GM23248 (cell line): ENCODE data around the gene MCRS1. TPM values are rescaled to one million over a fixed set of nuclear protein-coding genes. Genes with fewer than 3 reads are reported as not detected.

Experiments used
- DNase-seq: peaks from one replicate; pipeline ENCODE4 v3.0.0-alpha.2; 2015
- H2AFZ ChIP-seq: fragments of 200-600 bp; sonication (generic); 2 replicates; pipeline ENCODE4 v1.6.1; 2016; ENCODE audit warnings: antibody characterized with exemption
- H3F3A ChIP-seq: fragments of 200-600 bp; sonication (generic); 2 replicates; pipeline ENCODE4 v1.6.1; 2016; ENCODE audit warnings: mild to moderate bottlenecking, antibody characterized with exemption, mixed run types; ENCODE audit not compliant: insufficient read depth
- H3K27ac ChIP-seq: fragments of 200-600 bp; sonication (generic); 2 replicates; pipeline ENCODE4 v1.5.1; 2016; ENCODE audit warnings: mild to moderate bottlenecking
- H3K27me3 ChIP-seq: fragments of 200-600 bp; sonication (generic); replicated peaks from 2 replicates; pipeline ENCODE4 v1.6.1; 2016; ENCODE audit warnings: mild to moderate bottlenecking; ENCODE audit not compliant: insufficient read depth
- H3K36me3 ChIP-seq: fragments of 200-600 bp; sonication (generic); 2 replicates; pipeline ENCODE4 v1.6.1; 2016; ENCODE audit warnings: low read depth, mild to moderate bottlenecking
- H3K4me1 ChIP-seq: fragments of 200-600 bp; sonication (generic); 2 replicates; pipeline ENCODE4 v1.6.1; 2016; ENCODE audit warnings: mild to moderate bottlenecking; ENCODE audit not compliant: insufficient read depth
- H3K4me2 ChIP-seq: fragments of 200-600 bp; sonication (generic); one replicate; pipeline ENCODE4 v1.6.1; 2016; ENCODE audit warnings: mild to moderate bottlenecking; ENCODE audit not compliant: unreplicated experiment
- H3K4me3 ChIP-seq: fragments of 200-600 bp; sonication (generic); 2 replicates; pipeline ENCODE4 v1.5.1; 2016; ENCODE audit warnings: mild to moderate bottlenecking
- H3K79me2 ChIP-seq: fragments of 200-600 bp; sonication (generic); 2 replicates; pipeline ENCODE4 v1.6.1; 2016; ENCODE audit warnings: mild to moderate bottlenecking; ENCODE audit not compliant: insufficient read depth
- H3K9ac ChIP-seq: fragments of 200-600 bp; sonication (generic); 2 replicates; pipeline ENCODE4 v1.6.1; 2016; ENCODE audit warnings: mild to moderate bottlenecking
- H3K9me2 ChIP-seq: fragments of 200-600 bp; sonication (generic); 2 replicates; pipeline ENCODE4 v1.6.1; 2016; ENCODE audit warnings: mixed run types, mild to moderate bottlenecking, moderate library complexity; ENCODE audit not compliant: insufficient read depth
- H3K9me3 ChIP-seq: fragments of 200-600 bp; sonication (generic); one replicate; pipeline ENCODE4 v1.6.1; 2017; ENCODE audit warnings: low read depth
- H4K20me1 ChIP-seq: fragments of 200-600 bp; sonication (generic); 2 replicates; pipeline ENCODE4 v1.6.0; 2016; ENCODE audit not compliant: insufficient read depth
- EZH2 ChIP-seq: fragments of 200-600 bp; sonication (generic); IDR thresholded peaks from 2 replicates; pipeline ENCODE4 v1.6.1; 2018; ENCODE audit warnings: antibody characterized with exemption, mild to moderate bottlenecking; ENCODE audit not compliant: insufficient read depth, poor library complexity, severe bottlenecking
- EZH2phosphoT487 ChIP-seq: fragments of 200-600 bp; sonication (generic); IDR thresholded peaks from 2 replicates; pipeline ENCODE4 v1.6.1; 2018; ENCODE audit warnings: antibody characterized with exemption, moderate library complexity, mild to moderate bottlenecking, low read depth; ENCODE audit not compliant: insufficient read depth
- whole genome bisulfite sequencing, 2 experiments: methylation state at CpG; one replicate each; pipeline ENCODE4 v1.1.6; 2015 to 2017; ENCODE audit warnings: low lambda C conversion rate in 2 of 2, low coverage in 1 of 2; ENCODE audit errors: missing lambda C conversion rate in 2 of 2; 5-methylcytosine and 5-hydroxymethylcytosine counted together
- in situ Hi-C: fragments of 300-500 bp; cut with MboI; formaldehyde crosslinking; loops from 2 replicates; pipeline ENCODE4 v1.15.0; 2020
- polyA plus RNA-seq: library from polyadenylated mRNA; unstranded; fragments of >200 nt; fragmentation: Nextera tagmentation; extraction: Ambion mirVana; gene quantifications from 2 replicates; pipeline ENCODE4 v1.2.1, GENCODE V29; 2016
- total RNA-seq: library from RNA; depleted of rRNA; stranded (reverse); fragments of >200 nt; shearing (Covaris generic); gene quantifications from 2 replicates; pipeline ENCODE4 v1.2.3, GENCODE V29; 2014

Gene MCRS1
- total and polyA plus RNA-seq, 2 experiments from 2014 or later: 54.9 to 64.2 TPM

GRCh38 chr12:49599961-49600360 is 32.0 kb upstream of the MCRS1 start:
- Histone ChIP-seq H3K79me2 (no peaks in the 10 kb centered on the region), H3K4me2 (no peak overlapping the region), H3K9me3 (no peaks in the 10 kb centered on the region), H3F3A (no peaks in the 10 kb centered on the region), H4K20me1 (no peaks in the 10 kb centered on the region), H3K27me3 (no peaks in the 10 kb centered on the region), H3K27ac (no peak overlapping the region), H2AFZ (no peak overlapping the region), H3K9me2 (no peaks in the 10 kb centered on the region), H3K36me3 (no peaks in the 10 kb centered on the region), H3K9ac (no peak overlapping the region), H3K4me3 (no peak overlapping the region), H3K4me1 (no peaks in the 10 kb centered on the region)
- DNase-seq: no peak
- 92 to 93% methylated on average over 8 of the region's 8 CpGs for WGBS, 2 experiments
- in situ Hi-C loops: no loop called here
- no peak for TF ChIP-seq EZH2phosphoT487
- no peak for TF ChIP-seq EZH2

GRCh38 chr12:49598527-49598926 is 30.6 kb upstream of the MCRS1 start:
- WGBS, 2 experiments: 67 to 78% methylated on average over 10 of the region's 10 CpGs
- Histone ChIP-seq H3K4me3 (no peak overlapping the region), H3K4me2 (no peak overlapping the region), H4K20me1 (no peaks in the 10 kb centered on the region), H3K27ac (no peak overlapping the region), H2AFZ (no peak overlapping the region), H3K9me2 (no peaks in the 10 kb centered on the region), H3K79me2 (no peaks in the 10 kb centered on the region), H3K4me1 (no peaks in the 10 kb centered on the region), H3K9me3 (no peaks in the 10 kb centered on the region), H3K27me3 (no peaks in the 10 kb centered on the region), H3K36me3 (no peaks in the 10 kb centered on the region), H3F3A (no peaks in the 10 kb centered on the region), H3K9ac (no peak overlapping the region)
- in situ Hi-C loops: no loop called here
- no peak for DNase-seq
- no peak for TF ChIP-seq EZH2
- no peak for TF ChIP-seq EZH2phosphoT487

- H3F3A ChIP-seq: no peaks in the 10 kb centered on the region
- H3K4me3 ChIP-seq: no peak overlapping the region
- no peaks in the 10 kb centered on the region for H3K9me3 ChIP-seq
- DNase-seq: no peak
- no peak overlapping the region for H3K4me2 ChIP-seq
- no peaks in the 10 kb centered on the region for H3K36me3 ChIP-seq
- no peaks in the 10 kb centered on the region for H4K20me1 ChIP-seq
- no peaks in the 10 kb centered on the region for H3K4me1 ChIP-seq
- in situ Hi-C loops: no loop called here
- no peak overlapping the region for H3K27ac ChIP-seq
- no peaks in the 10 kb centered on the region for H3K79me2 ChIP-seq
- H3K9me2 ChIP-seq: no peaks in the 10 kb centered on the region
- H3K27me3 ChIP-seq: no peaks in the 10 kb centered on the region
- H2AFZ ChIP-seq: no peak overlapping the region
- H3K9ac ChIP-seq: no peak overlapping the region
- no peak for TF ChIP-seq EZH2
- no peak for TF ChIP-seq EZH2phosphoT487
- 75 to 83% methylated on average over 4 of the region's 4 CpGs for WGBS, 2 experiments
These were observed 21.0 kb upstream of the MCRS1 start for GRCh38 chr12:49588721-49589516.

GRCh38 chr12:49588281-49588680 is 20.3 kb upstream of the MCRS1 start:
- Histone ChIP-seq H3K36me3 (no peaks in the 10 kb centered on the region), H3K9me2 (no peaks in the 10 kb centered on the region), H3K79me2 (no peaks in the 10 kb centered on the region), H3K9me3 (no peaks in the 10 kb centered on the region), H3K4me3 (no peak overlapping the region), H3K9ac (no peak overlapping the region), H3K4me2 (no peak overlapping the region), H3K4me1 (no peaks in the 10 kb centered on the region), H3K27me3 (no peaks in the 10 kb centered on the region), H2AFZ (no peak overlapping the region), H3F3A (no peaks in the 10 kb centered on the region), H3K27ac (no peak overlapping the region), H4K20me1 (no peaks in the 10 kb centered on the region)
- no peak for TF ChIP-seq EZH2phosphoT487
- WGBS, 2 experiments: 96 to 99% methylated on average over 6 to 7 of the region's 7 CpGs
- in situ Hi-C loops: no loop called here
- DNase-seq: no peak
